ENCODE data around the gene KLHL10. TPM values are rescaled to one million over a fixed set of nuclear protein-coding genes. Genes with fewer than 3 reads are reported as not detected.

The KLHL10 gene
- total and polyA plus RNA-seq, 2 of the 13 experiments (the other 11 are each of a cell fraction or from before 2014, with no cell fraction given), result 0.04 to 0.08 TPM

- TF ChIP-seq KLF16 (CRISPR knock-in tag; IDR thresholded peaks at IDR 0.05), result peak in 1 of 2 experiments; percentile 34; a peak in 1 of 4 replicates
- TF ChIP-seq PRMT3 (CRISPR knock-in tag; IDR thresholded peaks at IDR 0.05; ENCODE audit: borderline replicate concordance, low read depth), result no peak
- TF ChIP-seq PTBP1 (IDR thresholded peaks at IDR 0.05; ENCODE audit: low read depth, low read length, poor library complexity, severe bottlenecking), result no peak
- TF ChIP-seq NCOA2 (CRISPR knock-in tag; IDR thresholded peaks at IDR 0.05), result no peak
- TF ChIP-seq, protein P1, sequence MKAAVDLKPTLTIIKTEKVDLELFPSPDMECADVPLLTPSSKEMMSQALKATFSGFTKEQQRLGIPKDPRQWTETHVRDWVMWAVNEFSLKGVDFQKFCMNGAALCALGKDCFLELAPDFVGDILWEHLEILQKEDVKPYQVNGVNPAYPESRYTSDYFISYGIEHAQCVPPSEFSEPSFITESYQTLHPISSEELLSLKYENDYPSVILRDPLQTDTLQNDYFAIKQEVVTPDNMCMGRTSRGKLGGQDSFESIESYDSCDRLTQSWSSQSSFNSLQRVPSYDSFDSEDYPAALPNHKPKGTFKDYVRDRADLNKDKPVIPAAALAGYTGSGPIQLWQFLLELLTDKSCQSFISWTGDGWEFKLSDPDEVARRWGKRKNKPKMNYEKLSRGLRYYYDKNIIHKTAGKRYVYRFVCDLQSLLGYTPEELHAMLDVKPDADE (CRISPR knock-in tag; IDR thresholded peaks at IDR 0.05), result no peak
- TF ChIP-seq NAIF1 (CRISPR knock-in tag; IDR thresholded peaks at IDR 0.05; ENCODE audit: borderline replicate concordance), result no peak
- TF ChIP-seq SALL2 (CRISPR knock-in tag; IDR thresholded peaks at IDR 0.05), result no peak
- TF ChIP-seq, protein P2, sequence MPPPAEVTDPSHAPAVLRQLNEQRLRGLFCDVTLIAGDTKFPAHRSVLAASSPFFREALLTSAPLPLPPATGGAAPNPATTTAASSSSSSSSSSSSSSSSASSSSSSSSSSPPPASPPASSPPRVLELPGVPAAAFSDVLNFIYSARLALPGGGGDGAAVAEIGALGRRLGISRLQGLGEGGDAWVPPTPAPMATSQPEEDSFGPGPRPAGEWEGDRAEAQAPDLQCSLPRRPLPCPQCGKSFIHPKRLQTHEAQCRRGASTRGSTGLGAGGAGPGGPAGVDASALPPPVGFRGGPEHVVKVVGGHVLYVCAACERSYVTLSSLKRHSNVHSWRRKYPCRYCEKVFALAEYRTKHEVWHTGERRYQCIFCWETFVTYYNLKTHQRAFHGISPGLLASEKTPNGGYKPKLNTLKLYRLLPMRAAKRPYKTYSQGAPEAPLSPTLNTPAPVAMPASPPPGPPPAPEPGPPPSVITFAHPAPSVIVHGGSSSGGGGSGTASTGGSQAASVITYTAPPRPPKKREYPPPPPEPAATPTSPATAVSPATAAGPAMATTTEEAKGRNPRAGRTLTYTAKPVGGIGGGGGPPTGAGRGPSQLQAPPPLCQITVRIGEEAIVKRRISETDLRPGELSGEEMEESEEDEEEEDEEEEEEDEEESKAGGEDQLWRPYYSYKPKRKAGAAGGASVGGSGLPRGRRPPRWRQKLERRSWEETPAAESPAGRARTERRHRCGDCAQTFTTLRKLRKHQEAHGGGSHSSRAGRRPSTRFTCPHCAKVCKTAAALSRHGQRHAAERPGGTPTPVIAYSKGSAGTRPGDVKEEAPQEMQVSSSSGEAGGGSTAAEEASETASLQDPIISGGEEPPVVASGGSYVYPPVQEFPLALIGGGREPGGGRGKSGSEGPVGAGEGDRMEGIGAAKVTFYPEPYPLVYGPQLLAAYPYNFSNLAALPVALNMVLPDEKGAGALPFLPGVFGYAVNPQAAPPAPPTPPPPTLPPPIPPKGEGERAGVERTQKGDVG (CRISPR knock-in tag; IDR thresholded peaks at IDR 0.05; ENCODE audit: borderline replicate concordance), result no peak
- no peak for TF ChIP-seq SOX13 (IDR thresholded peaks at IDR 0.05)
- peak in 1 of 2 experiments; percentile 10; a peak in 1 of 4 replicates for TF ChIP-seq SOX13 (CRISPR knock-in tag; conservative IDR thresholded peaks at IDR 0.05 in 1 of 2, IDR thresholded peaks at IDR 0.05 in 1 of 2)
- TF ChIP-seq CSRNP1 (CRISPR knock-in tag; IDR thresholded peaks at IDR 0.05), result no peak; the same call in 1 of the 2 replicates
- no peak for TF ChIP-seq ZNF883 (CRISPR knock-in tag; IDR thresholded peaks at IDR 0.05; ENCODE audit: not compliant biosample characterization)
- 0 out of 2 replicates have a peak, but pooled peaks have one; percentile 32 for TF ChIP-seq CCDC6 (CRISPR knock-in tag; IDR thresholded peaks at IDR 0.05)
- peak; percentile 92 for TF ChIP-seq CCAR2 (optimal IDR thresholded peaks at IDR 0.05; ENCODE audit: low read depth, low read length)
- TF ChIP-seq, protein P3, sequence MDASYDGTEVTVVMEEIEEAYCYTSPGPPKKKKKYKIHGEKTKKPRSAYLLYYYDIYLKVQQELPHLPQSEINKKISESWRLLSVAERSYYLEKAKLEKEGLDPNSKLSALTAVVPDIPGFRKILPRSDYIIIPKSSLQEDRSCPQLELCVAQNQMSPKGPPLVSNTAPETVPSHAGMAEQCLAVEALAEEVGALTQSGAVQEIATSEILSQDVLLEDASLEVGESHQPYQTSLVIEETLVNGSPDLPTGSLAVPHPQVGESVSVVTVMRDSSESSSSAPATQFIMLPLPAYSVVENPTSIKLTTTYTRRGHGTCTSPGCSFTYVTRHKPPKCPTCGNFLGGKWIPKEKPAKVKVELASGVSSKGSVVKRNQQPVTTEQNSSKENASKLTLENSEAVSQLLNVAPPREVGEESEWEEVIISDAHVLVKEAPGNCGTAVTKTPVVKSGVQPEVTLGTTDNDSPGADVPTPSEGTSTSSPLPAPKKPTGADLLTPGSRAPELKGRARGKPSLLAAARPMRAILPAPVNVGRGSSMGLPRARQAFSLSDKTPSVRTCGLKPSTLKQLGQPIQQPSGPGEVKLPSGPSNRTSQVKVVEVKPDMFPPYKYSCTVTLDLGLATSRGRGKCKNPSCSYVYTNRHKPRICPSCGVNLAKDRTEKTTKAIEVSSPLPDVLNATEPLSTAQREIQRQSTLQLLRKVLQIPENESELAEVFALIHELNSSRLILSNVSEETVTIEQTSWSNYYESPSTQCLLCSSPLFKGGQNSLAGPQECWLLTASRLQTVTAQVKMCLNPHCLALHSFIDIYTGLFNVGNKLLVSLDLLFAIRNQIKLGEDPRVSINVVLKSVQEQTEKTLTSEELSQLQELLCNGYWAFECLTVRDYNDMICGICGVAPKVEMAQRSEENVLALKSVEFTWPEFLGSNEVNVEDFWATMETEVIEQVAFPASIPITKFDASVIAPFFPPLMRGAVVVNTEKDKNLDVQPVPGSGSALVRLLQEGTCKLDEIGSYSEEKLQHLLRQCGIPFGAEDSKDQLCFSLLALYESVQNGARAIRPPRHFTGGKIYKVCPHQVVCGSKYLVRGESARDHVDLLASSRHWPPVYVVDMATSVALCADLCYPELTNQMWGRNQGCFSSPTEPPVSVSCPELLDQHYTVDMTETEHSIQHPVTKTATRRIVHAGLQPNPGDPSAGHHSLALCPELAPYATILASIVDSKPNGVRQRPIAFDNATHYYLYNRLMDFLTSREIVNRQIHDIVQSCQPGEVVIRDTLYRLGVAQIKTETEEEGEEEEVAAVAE (CRISPR knock-in tag; IDR thresholded peaks at IDR 0.05; ENCODE audit: borderline replicate concordance), result no peak
- no peak; the same call in 1 of the 2 replicates for TF ChIP-seq NFYB (CRISPR knock-in tag; IDR thresholded peaks at IDR 0.05)
These were observed 25.1 kb upstream of the KLHL10 start, which contains the start of gene FKBP10 (continued) for GRCh38 chr17:41812381-41813151.
